Measurements from ENCODE around the gene CD164L2. TPM values are rescaled to one million over a fixed set of nuclear protein-coding genes. Genes with fewer than 3 reads are reported as not detected.

CD164L2 gene
- total RNA-seq, 1 donor from 2014 or later: 0.16 TPM

- POLR2A ChIA-PET: interaction anchor here (0.6 to 2.7 kb wide), 13 partner anchors 16 to 265 kb away, joined by 3 to 22 read pairs (median 5); partner anchors contain the start of genes AHDC1 and WASF2
- Mint-ChIP-seq H3K9me3 (no peaks in the 10 kb centered on the region), H3K4me1 (peaks cover 53% of the 10 kb centered on the region), H3K27me3 (no peaks in the 10 kb centered on the region), H3K4me3 (peak overlapping the region; percentile 72), H3K27ac (peak overlapping the region; percentile 91), H3K36me3 (ENCODE audit: low read depth) (peaks cover 12% of the 10 kb centered on the region)
- ATAC-seq (ENCODE audit: low read depth) (no peak), DNase-seq (no peak)
- no peak for TF ChIP-seq CTCF (IDR thresholded peaks at IDR 0.05)
- CTCF ChIA-PET: interaction anchor here (1.2 to 4.3 kb wide), 19 partner anchors 8 to 267 kb away, joined by 3 to 47 read pairs (median 6); partner anchors contain the start of gene AHDC1
- intact Hi-C loops (cut with micrococcal nuclease): loop anchor here (2.0 to 5.0 kb wide), 2 partner anchors 36 to 325 kb away; partner anchors contain the start of gene FAM76A
Observed at GRCh38 chr1:27402349-27402754, 19.2 kb upstream of the CD164L2 start.

- DNase-seq (no peak), ATAC-seq (ENCODE audit: low read depth) (no peak)
- Mint-ChIP-seq H3K27me3 (no peaks in the 10 kb centered on the region), H3K4me1 (peaks cover 39% of the 10 kb centered on the region), H3K36me3 (ENCODE audit: low read depth) (peaks cover under 1% of the 10 kb centered on the region), H3K4me3 (no peak overlapping the region), H3K27ac (no peak overlapping the region), H3K9me3 (no peaks in the 10 kb centered on the region)
- ChIA-PET POLR2A (interaction anchor here (1.2 to 1.4 kb wide), 3 partner anchors 35 to 262 kb away, joined by 3 to 5 read pairs (median 5); partner anchors contain the start of gene AHDC1), CTCF (interaction anchor here (0.9 to 4.3 kb wide), 8 partner anchors 16 to 269 kb away, joined by 3 to 47 read pairs (median 10); partner anchors contain the start of gene AHDC1)
- intact Hi-C loops (cut with micrococcal nuclease): loop anchor here (5.0 kb wide), 1 partner anchor 326 kb away; the partner anchor contains the start of gene FAM76A
- no peak for TF ChIP-seq CTCF (IDR thresholded peaks at IDR 0.05)
Observed at GRCh38 chr1:27400963-27401341, 17.8 kb upstream of the CD164L2 start.

GRCh38 chr1:27400082-27400962, 17.2 kb upstream of the CD164L2 start:
- POLR2A ChIA-PET: interaction anchor here (0.9 to 1.2 kb wide), 3 partner anchors 77 to 262 kb away, joined by 4 to 5 read pairs (median 5); partner anchors contain the start of gene AHDC1
- H3K27ac Mint-ChIP-seq: no peak overlapping the region
- H3K4me1 Mint-ChIP-seq: peaks cover 39% of the 10 kb centered on the region
- intact Hi-C loops (cut with micrococcal nuclease): loop anchor here (5.0 kb wide), 1 partner anchor 327 kb away; the partner anchor contains the start of gene FAM76A
- TF ChIP-seq CTCF (IDR thresholded peaks at IDR 0.05): no peak
- DNase-seq: no peak
- no peak overlapping the region for H3K4me3 Mint-ChIP-seq
- H3K36me3 Mint-ChIP-seq (ENCODE audit: low read depth): no peaks in the 10 kb centered on the region
- no peaks in the 10 kb centered on the region for H3K9me3 Mint-ChIP-seq
- no peaks in the 10 kb centered on the region for H3K27me3 Mint-ChIP-seq
- CTCF ChIA-PET: interaction anchor here (1.5 to 7.8 kb wide), 6 partner anchors 103 to 269 kb away, joined by 5 to 208 read pairs (median 10); partner anchors contain the start of gene AHDC1
- no peak for ATAC-seq (ENCODE audit: low read depth)

- Mint-ChIP-seq H3K27me3 (no peaks in the 10 kb centered on the region), H3K9me3 (no peaks in the 10 kb centered on the region), H3K4me3 (no peak overlapping the region), H3K27ac (peak overlapping the region; percentile 41), H3K4me1 (peaks cover 39% of the 10 kb centered on the region), H3K36me3 (ENCODE audit: low read depth) (no peaks in the 10 kb centered on the region)
- CTCF ChIA-PET: interaction anchor here (1.4 to 7.8 kb wide), 3 partner anchors 17 to 208 kb away, joined by 4 to 208 read pairs (median 5); no protein-coding TSS in a partner anchor
- no peak for TF ChIP-seq CTCF (IDR thresholded peaks at IDR 0.05)
- POLR2A ChIA-PET: interaction anchor here (0.7 to 0.9 kb wide), 3 partner anchors 17 to 205 kb away, joined by 3 to 4 read pairs (median 3); partner anchors contain the start of gene AHDC1
- DNase-seq (no peak), ATAC-seq (ENCODE audit: low read depth) (no peak)
- intact Hi-C loops (cut with micrococcal nuclease): loop anchor here (5.0 kb wide), 1 partner anchor 328 kb away; the partner anchor contains the start of gene FAM76A
Observed at GRCh38 chr1:27399251-27400025, 16.3 kb upstream of the CD164L2 start.

All from activated B cell treated with CpG ODN at 0.5 μM for 24 hours (primary cell).